A549 (cell line): Measurements from ENCODE around the gene CH25H. TPM values are rescaled to one million over a fixed set of nuclear protein-coding genes. Genes with fewer than 3 reads are reported as not detected.
"Not testable (repeated sequence)": the region's sequence is repeated elsewhere in the genome, so short reads cannot be mapped to it uniquely, and the experiment has no call there.

ENCODE experiments used
- ATAC-seq, 2 experiments: fragments of 200-7000 bp in 1 of 2; fragments of >200 bp in 1 of 2; cut with Nextera tagmentation in 1 of 2; cut with Tn5 transposase in 1 of 2; 3 replicates each; pipeline versions ENCODE4 v1.8.0 to v1.9.1; 2018 to 2020; ENCODE audit warnings: mild to moderate bottlenecking in 1 of 2, moderate library complexity in 1 of 2
- CTCF ChIA-PET: fragments of 300-600 bp; sonication (Branson Sonifier 250); formaldehyde crosslinking; extraction: SDS; loops from one replicate; lab custom pipeline; 2021; ENCODE audit warnings: antibody characterized with exemption, inconsistent platforms; lab: Yijun Ruan, JAX
- POLR2A ChIA-PET: fragments of 350-600 bp; formaldehyde crosslinking; extraction: SDS; loops from one replicate; lab custom pipeline; 2021; ENCODE audit warnings: antibody characterized with exemption, inconsistent platforms; lab: Yijun Ruan, JAX
- DNase-seq, 2 experiments: peaks; one replicate each; pipeline versions ENCODE4 v3.0.0 to v3.0.0-alpha.2; 2011 to 2016; ENCODE audit warnings: low read depth in 1 of 2, low spot score in 1 of 2
- FAIRE-seq: peaks from 2 replicates; lab custom pipeline; 2011; peaks lifted over from hg19 to GRCh38; lab: Jason Lieb, UNC
- H3K27ac ChIP-seq, 2 experiments: fragments of >200 bp; sonication (Bioruptor Twin); formaldehyde crosslinking; 3 replicates each; pipeline ENCODE4 v1.5.1; 2016 to 2017
- H3K4me1 ChIP-seq: fragments of >200 bp; sonication (Bioruptor Twin); formaldehyde crosslinking; 3 replicates; pipeline ENCODE4 v1.6.1; 2016
- H3K4me2 ChIP-seq: fragments of >200 bp; sonication (Bioruptor Twin); formaldehyde crosslinking; 3 replicates; pipeline ENCODE4 v1.6.1; 2016
- H3K4me3 ChIP-seq: fragments of >200 bp; sonication (Bioruptor Twin); formaldehyde crosslinking; 3 replicates; pipeline ENCODE4 v1.5.1; 2016
- H3K9me3 ChIP-seq: fragments of >200 bp; sonication (Bioruptor Twin); formaldehyde crosslinking; 3 replicates; pipeline ENCODE4 v1.6.1; 2016
- ATOH8 ChIP-seq: fragments of 250-450 bp; sonication (Bioruptor Pico); IDR thresholded peaks from 2 replicates; pipeline ENCODE4 v1.5.0; 2020; ENCODE audit warnings: low read depth, mild to moderate bottlenecking, moderate library complexity
- BCL3 ChIP-seq: fragments of >200 bp; sonication (Bioruptor Twin); formaldehyde crosslinking; IDR thresholded peaks from 3 replicates; pipeline ENCODE4 v1.6.1; 2016
- CBX2 ChIP-seq: fragments of 200-600 bp; sonication (generic); IDR thresholded peaks from 2 replicates; pipeline ENCODE4 v1.6.1; 2016; ENCODE audit warnings: low read depth, mild to moderate bottlenecking, borderline replicate concordance
- CHD2 ChIP-seq: fragments of 150-350 bp; IDR thresholded peaks from 2 replicates; pipeline ENCODE4 v1.6.1; 2014; ENCODE audit warnings: low read length; ENCODE audit not compliant: partially characterized antibody
- CHD4 ChIP-seq: fragments of 200-600 bp; sonication (generic); IDR thresholded peaks from 2 replicates; pipeline ENCODE4 v1.6.1; 2016; ENCODE audit warnings: antibody characterized with exemption, mild to moderate bottlenecking, borderline replicate concordance
- EHF ChIP-seq: fragments of 250-450 bp; sonication (Bioruptor Pico); IDR thresholded peaks from 2 replicates; pipeline ENCODE4 v1.5.0; 2020; ENCODE audit warnings: mild to moderate bottlenecking
- ESRRA ChIP-seq: fragments of 150-350 bp; IDR thresholded peaks from 2 replicates; pipeline ENCODE4 v1.6.1; 2014; ENCODE audit warnings: mild to moderate bottlenecking, low read length, borderline replicate concordance
- FOSL2 ChIP-seq, 2 experiments: fragments of 450-650 bp in 1 of 2; fragments of >200 bp in 1 of 2; sonication (Bioruptor Twin) in 1 of 2; formaldehyde crosslinking; IDR thresholded peaks; 2 replicates each; pipeline versions ENCODE4 v1.5.0 to v1.6.1; 2016 to 2020; ENCODE audit warnings: mild to moderate bottlenecking in 1 of 2, moderate library complexity in 1 of 2
- GATA3 ChIP-seq: IDR thresholded peaks from 2 replicates; pipeline ENCODE4 v1.6.1; 2012; ENCODE audit warnings: borderline replicate concordance
- KDM1A ChIP-seq: fragments of 200-600 bp; sonication (generic); IDR thresholded peaks from 2 replicates; pipeline ENCODE4 v1.6.1; 2016; ENCODE audit warnings: low read depth, mild to moderate bottlenecking
- KDM5A ChIP-seq: fragments of 200-600 bp; sonication (generic); IDR thresholded peaks from 2 replicates; pipeline ENCODE4 v1.6.1; 2016; ENCODE audit warnings: antibody characterized with exemption, mild to moderate bottlenecking
- MAFK ChIP-seq: fragments of 450-650 bp; IDR thresholded peaks from 2 replicates; pipeline ENCODE4 v1.6.1; 2014; ENCODE audit not compliant: partially characterized antibody
- RAD21 ChIP-seq, 2 experiments: fragments of >200 bp in 1 of 2; sonication (Bioruptor Twin) in 1 of 2; formaldehyde crosslinking in 1 of 2; IDR thresholded peaks in 1 of 2; conservative IDR thresholded peaks in 1 of 2; 2 replicates in 1 of 2; 3 replicates in 1 of 2; pipeline ENCODE4 v1.6.1; 2012 to 2018; ENCODE audit warnings: inconsistent platforms in 1 of 2
- ZSCAN20 ChIP-seq: fragments of 250-450 bp; sonication (Bioruptor Pico); IDR thresholded peaks from 2 replicates; pipeline ENCODE4 v1.8.0; 2022; ENCODE audit warnings: mild to moderate bottlenecking, moderate library complexity
- WGBS: methylation state at CpG from one replicate; pipeline ENCODE4 v1.1.6; 2017; ENCODE audit errors: missing lambda C conversion rate; 5-methylcytosine and 5-hydroxymethylcytosine counted together
- polyA plus RNA-seq, 4 experiments: library from polyadenylated mRNA; depleted of rRNA in 3 of 4; stranded (reverse); fragments of >200 nt; fragmentation: RNase III in 1 of 4; extraction: RNeasy Plus Mini Kit Qiagen cat#74134 plus additional on column Dnase treatment in 1 of 4; gene quantifications; 2 replicates in 3 of 4; 3 replicates in 1 of 4; pipeline ENCODE4 v1.2.3, GENCODE V29; 2011 to 2017

CH25H gene
- polyA plus RNA-seq, 2 of the 4 experiments (the other 2 are of a cell fraction): not detected

- ATAC-seq: no peak
- H3K4me3 ChIP-seq: no peak overlapping the region
- DNase-seq: no peak
- POLR2A ChIA-PET: interaction anchor here (1.0 kb wide), 1 partner anchor 9 kb away, joined by 3 read pairs; no protein-coding TSS in a partner anchor
- no peaks in the 10 kb centered on the region for H3K9me3 ChIP-seq
- H3K4me1 ChIP-seq: no peaks in the 10 kb centered on the region; the same call in 2 of the 3 replicates
- CTCF ChIA-PET: no interaction called here
- no peak for FAIRE-seq
- no peak for TF ChIP-seq BCL3
- H3K4me2 ChIP-seq: no peak overlapping the region
- 72% methylated on average over 2 of the region's 2 CpGs for WGBS
- H3K27ac ChIP-seq: no peak overlapping the region
These were observed 35.7 kb downstream of the CH25H start for GRCh38 chr10:89171263-89171872.

GRCh38 chr10:89168354-89168900 lies 38.7 kb downstream of the CH25H start:
- POLR2A ChIA-PET, H3K27ac ChIP-seq, H3K9me3 ChIP-seq, H3K4me1 ChIP-seq, FAIRE-seq, DNase-seq, H3K4me2 ChIP-seq, H3K4me3 ChIP-seq, ATAC-seq, CTCF ChIA-PET: not testable (repeated sequence)
- WGBS: 67% methylated on average over 9 of the region's 9 CpGs

GRCh38 chr10:89167915-89168314 lies 39.2 kb downstream of the CH25H start:
- ATAC-seq: no peak
- peak in 1 of 2 experiments; percentile 6 for DNase-seq
- H3K27ac ChIP-seq: no peak overlapping the region
- CTCF ChIA-PET: interaction anchor here (0.9 kb wide), 1 partner anchor 12 kb away, joined by 3 read pairs; no protein-coding TSS in a partner anchor
- no peak for FAIRE-seq
- TF ChIP-seq KDM1A: no peak
- TF ChIP-seq ATOH8 (CRISPR knock-in tag): no peak
- TF ChIP-seq GATA3: no peak
- no peak for TF ChIP-seq CHD2
- no peak for TF ChIP-seq CBX2
- TF ChIP-seq ESRRA: no peak
- TF ChIP-seq CHD4: no peak
- TF ChIP-seq MAFK: no peak
- TF ChIP-seq EHF: no peak
- H3K4me1 ChIP-seq: no peaks in the 10 kb centered on the region; the same call in 2 of the 3 replicates
- no peak overlapping the region for H3K4me3 ChIP-seq
- no peaks in the 10 kb centered on the region for H3K9me3 ChIP-seq
- POLR2A ChIA-PET: no interaction called here
- no peak overlapping the region for H3K4me2 ChIP-seq

- 40% methylated on average over 4 of the region's 4 CpGs for WGBS
- POLR2A ChIA-PET: no interaction called here
- TF ChIP-seq FOSL2 (IDR thresholded peaks at IDR 0.05) (no peak), FOSL2 (CRISPR knock-in tag; IDR thresholded peaks at IDR 0.05) (no peak), ZSCAN20 (CRISPR knock-in tag) (no peak), BCL3 (no peak), RAD21 (conservative IDR thresholded peaks at IDR 0.05 in 1 of 2, IDR thresholded peaks at IDR 0.05 in 1 of 2) (no peak), KDM5A (no peak)
- DNase-seq: no peak
- Histone ChIP-seq H3K27ac (no peak overlapping the region), H3K4me3 (no peak overlapping the region), H3K9me3 (no peaks in the 10 kb centered on the region), H3K4me1 (no peaks in the 10 kb centered on the region), H3K4me2 (no peak overlapping the region)
- FAIRE-seq: no peak
- ATAC-seq: no peak
- CTCF ChIA-PET: no interaction called here
These were observed 41.2 kb downstream of the CH25H start for GRCh38 chr10:89165923-89166322.
